Measurements from ENCODE around the gene CBLC.
A peak's percentile ranks its signal among the peaks of the same experiment; 100 is the strongest.
"Not testable (repeated sequence)": the region's sequence is repeated elsewhere in the genome, so short reads cannot be mapped to it uniquely, and the experiment has no call there.

CBLC gene

DNA sequence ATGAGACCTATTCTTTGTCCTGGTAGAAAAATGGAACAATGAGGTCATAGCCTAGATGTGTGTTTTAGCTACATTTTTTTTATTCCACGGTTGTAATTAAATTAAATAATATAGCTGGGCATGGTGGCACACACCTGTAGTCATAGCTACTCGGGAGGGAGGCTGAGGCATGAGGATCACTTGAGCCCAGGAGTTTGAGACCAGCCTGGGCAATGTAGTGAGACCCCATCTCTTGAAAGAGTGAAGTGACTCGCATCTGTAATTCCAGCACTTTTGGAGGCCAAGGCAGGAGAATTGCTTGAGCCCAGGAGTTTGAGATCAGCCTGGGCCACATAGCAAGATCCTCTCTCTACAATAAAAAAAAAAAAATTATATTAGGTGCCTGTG is 11.7 kb upstream of the CBLC start:
- no peak for DNase-seq

DNA sequence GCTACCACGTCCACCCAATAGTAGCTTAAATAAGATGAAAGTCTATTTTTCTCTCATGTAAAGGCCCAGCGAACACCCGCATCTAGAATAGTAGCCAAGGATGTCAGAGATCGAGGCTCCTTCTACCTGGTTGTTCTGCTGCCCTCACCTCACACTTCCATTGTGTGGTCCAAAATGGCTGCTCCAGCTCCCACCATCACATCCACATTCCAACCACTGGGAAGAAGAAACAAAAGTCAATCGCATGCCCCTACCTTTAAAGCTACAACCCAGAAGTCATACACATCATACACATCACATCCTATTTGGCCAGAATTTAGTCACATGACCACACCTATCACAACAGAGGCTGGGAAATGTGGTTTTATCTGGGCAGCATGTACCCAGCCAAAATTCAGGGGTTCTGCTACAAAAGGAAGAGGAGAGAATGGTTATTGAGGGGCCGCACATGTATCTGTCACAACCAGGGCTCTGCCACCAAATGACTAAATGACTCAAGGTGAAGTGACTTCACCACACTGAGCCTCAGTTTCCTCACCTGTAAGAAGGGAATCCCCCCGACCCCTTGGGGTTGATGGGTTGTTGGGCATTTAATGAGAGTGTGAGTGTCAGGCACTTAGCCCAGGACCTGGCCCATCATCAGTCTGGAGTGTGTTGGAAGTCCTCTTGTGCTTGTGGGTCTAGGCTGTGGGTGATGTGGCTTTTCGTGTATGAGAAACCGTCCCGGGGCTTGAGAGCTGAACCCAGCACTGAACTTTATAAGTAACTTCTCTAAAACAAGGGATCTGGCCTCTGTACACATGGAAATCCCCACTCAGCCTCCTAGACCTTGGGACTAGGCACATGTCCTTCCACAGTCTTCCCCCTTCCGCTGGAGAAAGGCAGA is 10.2 kb upstream of the CBLC start:
- DNase-seq, result no peak

DNA sequence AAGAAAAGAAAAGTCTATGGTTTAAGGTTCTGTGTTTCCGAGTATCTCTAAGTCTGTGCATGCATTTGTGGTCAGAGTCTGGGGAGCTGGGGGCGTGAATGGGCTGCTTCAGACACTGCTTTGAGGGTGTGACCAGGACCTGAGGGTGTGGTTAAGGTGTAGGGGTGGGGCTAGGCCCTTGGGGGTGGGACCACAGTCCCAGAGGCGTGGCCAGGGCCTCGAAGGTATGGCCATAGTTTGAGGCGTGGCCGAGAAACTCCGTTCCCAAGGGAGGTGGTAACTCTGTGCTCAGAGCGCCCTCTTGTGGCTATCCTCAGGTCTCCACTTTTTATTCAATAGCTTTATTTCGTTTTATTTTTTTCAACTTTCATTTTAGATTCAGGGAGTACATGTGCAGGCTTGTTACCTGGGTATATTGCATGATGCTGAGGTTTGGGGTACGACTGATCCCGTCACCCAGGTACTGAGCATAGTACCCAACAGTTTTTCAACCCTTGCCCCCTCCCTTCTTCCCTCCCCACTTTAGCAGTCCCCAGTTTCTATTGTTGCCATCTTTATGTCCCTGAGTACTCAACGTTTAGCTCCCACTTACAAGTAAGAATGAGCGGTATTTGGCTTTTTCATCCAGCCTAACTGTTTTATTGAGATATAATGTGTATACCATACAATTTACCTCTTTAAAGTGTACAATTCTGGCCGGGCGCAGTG is 7.0 kb upstream of the CBLC start:
- peak; percentile 99 for DNase-seq

DNA sequence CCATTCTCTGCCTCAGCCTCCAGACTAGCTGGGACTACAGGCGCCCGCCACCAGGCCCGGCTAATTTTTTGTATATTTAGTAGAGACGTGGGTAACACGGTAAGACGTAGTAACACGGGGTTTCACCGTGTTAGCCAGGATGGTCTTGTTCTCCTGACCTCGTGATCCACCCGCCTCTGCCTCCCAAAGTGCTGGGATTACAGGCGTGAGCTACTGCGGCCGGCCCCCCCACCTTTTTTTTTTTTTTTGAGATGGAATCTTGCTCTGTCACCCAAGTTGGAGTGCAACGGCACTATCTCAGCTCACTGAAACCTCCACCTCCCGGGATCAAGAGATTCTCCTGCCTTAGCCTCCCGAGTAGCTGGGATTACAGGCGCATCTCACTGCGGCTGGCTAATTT is 5.5 kb upstream of the CBLC start:
- not testable (repeated sequence) for DNase-seq

DNA sequence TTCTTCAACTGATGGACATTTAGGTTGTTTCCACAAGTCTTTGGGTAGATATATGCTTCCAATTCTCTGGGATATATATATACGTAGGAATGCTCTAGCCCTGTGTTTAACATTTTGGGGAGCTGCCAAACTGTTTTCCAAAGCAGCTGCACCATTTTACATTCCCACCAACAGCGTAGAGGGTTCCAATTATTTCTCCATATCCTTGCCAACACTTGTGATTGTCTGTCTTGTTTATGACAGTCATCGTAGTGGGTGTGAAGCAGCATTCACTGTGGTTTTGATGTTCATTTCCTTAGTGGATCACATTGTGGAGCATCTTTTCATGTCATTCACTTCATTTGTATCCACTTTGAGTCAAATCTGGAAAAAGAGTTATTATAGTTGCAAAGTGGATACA is 4.7 kb upstream of the CBLC start:
- no peak for DNase-seq

DNA sequence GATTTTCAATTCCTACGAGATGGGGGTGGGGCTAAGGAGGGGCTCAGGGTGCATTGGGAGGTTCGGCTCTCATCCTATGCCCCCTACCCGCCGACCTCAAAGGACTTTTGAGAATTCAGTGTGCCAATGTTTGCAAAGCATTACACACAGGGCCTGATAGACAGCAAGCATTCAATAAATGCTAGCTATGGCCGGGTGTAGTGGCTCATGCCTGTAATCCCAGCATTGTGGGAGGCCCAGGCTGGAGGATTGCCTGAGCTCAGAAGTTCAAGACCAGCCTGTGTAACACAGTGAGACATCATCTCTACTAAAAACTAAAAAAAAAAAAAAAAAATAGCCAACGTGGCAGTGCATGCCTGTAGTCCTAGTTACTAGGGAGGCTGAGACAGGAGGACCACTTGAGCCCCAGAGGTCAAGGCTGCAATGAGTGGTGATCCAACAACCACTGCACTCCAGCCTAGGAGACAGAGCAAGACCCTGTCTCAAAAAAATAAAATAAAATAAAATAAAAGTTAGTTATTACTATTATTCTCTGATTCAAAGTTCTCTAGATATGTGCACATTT is 1.9 kb upstream of the CBLC start:
- no peak for DNase-seq

DNA sequence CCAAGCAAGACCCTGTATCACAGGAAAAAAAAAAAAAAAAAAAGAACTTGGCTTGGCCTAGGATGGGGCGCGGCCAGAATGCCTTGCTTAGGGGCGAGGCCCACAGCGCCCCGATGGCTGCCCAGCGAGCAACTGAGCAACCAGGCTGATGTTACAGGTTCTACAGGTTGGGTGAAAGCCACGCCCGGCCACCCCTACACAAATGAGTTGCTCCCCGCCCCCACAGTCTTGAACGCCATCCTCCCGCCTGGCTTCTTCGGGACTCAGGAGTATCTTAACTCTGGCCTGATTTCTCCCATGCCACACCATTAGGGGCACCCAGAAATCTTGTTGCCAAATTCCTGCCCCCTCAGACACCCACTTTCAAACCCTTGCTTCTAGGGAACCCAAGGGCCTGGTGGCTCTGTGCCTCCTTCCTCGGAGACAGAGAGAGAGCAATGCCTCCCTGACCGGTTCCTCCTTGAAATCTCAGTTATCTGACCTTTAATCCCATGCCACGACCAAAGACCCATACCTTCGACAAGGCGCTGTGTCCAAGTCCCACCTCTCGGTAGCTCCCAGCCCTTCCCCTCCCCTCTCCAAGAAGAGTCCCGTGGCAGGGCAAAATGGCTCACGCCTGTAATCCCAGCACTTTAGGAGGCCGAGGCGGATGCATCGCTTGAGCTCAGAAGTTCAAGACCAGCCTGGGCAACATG is 1.1 kb upstream of the CBLC start:
- no peak for DNase-seq

DNA sequence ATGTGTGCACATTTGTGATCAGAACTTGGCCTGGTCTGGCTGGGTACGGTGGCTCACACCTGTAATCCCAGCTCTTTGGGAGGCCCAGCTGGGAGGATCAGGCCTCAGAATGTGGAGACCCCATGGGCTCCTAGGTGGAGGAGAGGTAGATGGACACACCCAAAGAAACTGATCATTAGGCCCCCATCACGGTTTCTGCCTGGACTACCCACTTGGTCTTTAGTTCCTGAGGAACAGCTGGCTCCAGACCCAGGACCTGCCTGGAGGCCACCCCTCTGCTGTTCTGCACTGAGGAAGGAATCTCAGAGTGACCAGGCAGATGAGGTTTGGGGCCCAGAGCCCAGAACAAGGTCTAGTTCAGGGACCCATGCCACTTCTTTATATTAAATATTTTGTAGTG is 1.5 kb downstream of the CBLC start:
- no peak for DNase-seq

DNA sequence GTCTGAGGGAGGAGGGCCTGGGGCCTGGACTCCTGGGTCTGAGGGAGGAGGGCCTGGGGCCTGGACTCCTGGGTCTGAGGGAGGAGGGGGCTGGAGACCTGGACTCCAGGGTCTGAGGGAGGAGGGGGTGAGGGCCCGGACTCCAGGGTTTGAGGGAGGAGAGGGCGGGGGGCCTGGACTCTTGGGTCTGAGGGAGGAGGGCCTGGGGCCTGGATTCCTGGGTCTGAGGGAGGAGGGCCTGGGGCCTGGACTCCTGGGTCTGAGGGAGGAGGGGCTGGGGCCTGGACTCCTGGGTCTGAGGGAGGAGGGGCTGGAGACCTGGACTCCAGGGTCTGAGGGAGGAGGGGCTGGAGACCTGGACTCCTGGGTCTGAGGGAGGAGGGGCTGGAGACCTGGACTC is 4.0 kb downstream of the CBLC start:
- not testable (repeated sequence) for DNase-seq

DNA sequence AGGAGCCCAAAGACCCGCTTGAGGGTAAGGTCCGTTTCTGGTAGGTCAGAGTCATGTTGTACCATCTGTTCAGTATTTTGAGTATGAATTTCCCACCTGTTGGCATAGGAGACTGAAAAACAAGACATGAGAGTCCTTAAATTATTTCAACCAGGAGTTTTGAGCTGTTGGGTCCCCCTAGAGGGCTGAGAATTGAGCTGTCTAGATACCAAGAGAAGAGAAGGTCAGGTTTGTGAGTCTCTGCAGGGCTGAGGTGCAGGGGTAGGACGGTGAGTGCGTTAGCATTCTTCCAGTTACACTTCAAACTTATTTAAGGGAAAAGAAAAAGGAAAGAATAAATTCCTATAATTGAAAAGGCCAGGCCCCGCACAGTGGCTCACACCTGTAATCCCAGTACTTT is 5.0 kb downstream of the CBLC start:
- DNase-seq, result no peak

DNA sequence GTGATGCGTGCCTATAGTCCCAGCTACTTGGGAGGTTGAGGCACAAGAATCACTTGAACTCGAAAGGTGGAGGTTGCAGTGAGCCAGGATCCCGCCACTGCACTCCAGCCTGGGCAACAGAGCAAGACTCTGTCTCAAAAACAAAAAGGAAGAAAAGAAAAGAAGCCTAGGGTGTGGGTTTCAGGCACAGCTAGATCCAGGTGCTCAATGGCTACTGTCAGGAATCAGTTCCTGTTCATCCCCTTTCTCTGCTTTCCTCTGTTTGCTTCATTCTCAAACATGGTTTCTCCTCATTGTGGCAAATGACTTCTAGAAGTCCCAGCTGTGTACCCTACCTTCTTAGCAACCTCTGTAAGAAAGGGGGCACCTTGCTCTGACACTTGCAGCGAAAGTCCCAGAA is 5.9 kb downstream of the CBLC start:
- DNase-seq, result no peak

DNA sequence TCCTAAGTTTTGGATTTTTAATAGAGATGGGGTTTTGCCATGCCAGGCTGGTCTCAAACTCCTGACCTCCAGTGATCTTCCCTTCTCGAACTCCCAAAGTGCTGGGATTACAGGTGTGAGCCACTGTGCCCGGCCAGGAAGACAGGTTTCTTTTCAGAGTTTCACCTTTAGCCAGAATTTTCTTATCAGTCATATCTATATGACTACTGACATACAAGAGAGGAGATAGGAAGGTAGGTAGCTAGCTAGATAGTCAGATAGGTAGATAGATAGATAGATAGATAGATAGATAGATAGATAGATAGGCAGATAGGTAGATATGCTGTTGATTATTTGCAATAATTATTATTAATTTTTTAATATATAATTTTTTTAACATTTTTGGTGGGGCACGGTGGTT is 7.6 kb downstream of the CBLC start:
- DNase-seq, result no peak

DNA sequence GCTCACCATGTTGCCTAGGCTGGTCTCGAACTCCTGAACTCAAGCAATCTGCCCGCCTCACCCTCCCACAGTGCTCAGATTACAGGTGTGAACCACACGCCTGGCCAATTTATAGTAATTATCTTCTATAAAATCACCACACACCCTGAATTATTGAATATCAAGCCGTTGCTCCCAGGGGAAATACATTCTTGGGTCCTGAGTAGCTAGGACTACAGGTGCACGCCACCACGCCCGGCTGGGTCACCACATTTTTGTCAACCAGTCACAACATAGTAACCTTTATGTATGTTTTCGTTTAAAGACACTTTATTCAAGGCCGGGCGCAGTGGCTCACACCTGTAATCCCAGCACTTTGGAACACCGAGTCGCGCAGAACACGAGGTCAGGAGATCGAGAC is 8.3 kb downstream of the CBLC start:
- no peak for DNase-seq

DNA sequence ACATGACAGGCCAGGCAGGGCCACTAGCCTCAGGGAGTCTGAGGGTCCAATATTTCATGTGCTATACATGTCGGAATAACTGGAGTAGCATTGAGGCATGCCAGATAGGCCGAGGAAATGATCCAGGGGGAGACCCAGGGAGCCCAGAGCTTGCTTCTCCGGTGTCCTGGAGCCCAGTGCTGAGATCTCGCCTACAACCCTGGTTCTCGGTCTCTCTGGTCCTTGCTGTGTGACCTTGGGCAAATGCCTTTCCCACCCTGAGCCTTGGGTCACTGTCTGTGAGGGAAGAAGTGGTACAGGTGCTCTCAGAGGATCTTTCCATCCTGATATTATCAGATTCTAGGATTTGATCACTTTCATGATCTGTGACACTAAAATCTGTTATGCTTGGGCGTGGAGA is 11.3 kb downstream of the CBLC start:
- no peak for DNase-seq

DNA sequence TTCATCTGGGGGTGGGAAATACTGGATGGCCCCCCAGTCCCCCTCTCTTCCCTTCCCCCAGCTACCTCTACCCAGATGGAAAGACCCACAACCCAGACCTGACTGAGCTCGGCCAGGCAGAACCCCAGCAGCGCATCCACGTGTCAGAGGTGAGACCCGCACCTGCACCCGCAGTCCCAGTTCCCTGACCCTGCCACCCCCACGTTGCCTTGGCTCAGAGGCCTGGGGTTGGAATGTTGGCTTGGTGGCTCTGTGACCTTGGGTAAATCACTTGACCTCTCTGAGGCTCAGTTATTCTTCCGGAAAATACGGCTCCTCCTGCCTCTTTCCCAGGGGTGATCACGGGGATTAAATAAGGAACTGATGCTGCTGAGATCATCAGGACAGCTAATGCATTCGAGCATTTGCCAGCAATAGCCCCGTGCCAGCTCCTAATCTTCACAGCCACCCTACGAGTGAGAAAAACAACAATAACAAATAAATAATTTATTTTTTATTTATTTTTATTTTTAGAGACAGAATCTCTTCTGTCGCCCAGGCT is 12.3 kb downstream of the CBLC start:
- DNase-seq, result no peak

DNA sequence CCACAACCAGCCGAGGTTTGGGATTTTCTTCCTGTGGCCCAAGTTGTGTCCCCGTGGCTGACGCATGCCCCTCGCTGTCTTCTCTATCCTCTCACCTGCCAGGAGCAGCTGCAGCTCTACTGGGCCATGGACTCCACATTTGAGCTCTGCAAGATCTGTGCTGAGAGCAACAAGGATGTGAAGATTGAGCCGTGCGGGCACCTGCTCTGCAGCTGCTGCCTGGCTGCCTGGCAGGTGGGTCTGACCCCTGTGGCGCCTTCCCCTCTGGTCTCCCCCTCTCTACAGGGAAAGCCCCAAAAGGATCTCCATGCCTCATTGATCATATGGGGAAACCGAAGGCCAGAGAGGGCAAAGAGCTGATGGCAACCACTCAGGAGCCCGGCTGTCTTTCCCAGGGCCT is 14.6 kb downstream of the CBLC start:
- no peak for DNase-seq

DNA sequence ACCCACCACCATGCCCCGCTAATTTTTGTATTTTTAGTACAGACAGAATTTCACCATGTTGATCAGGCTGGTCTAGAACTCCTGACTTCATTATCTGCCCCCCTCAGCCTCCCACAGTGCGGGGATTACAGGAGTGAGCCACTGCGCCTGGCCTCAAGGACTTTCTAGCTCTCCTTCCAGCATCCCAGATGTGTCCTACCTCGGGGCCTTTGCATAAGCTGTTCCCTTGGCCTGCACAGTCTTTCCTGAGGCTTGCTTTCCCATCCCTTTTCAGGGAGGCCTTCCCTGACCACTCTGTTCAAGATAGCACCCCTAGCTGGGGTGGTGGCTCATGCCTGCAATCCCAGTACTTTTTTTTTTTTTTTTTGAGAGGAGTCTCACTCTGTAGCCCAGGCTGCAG is 16.9 kb downstream of the CBLC start:
- DNase-seq, result no peak

DNA sequence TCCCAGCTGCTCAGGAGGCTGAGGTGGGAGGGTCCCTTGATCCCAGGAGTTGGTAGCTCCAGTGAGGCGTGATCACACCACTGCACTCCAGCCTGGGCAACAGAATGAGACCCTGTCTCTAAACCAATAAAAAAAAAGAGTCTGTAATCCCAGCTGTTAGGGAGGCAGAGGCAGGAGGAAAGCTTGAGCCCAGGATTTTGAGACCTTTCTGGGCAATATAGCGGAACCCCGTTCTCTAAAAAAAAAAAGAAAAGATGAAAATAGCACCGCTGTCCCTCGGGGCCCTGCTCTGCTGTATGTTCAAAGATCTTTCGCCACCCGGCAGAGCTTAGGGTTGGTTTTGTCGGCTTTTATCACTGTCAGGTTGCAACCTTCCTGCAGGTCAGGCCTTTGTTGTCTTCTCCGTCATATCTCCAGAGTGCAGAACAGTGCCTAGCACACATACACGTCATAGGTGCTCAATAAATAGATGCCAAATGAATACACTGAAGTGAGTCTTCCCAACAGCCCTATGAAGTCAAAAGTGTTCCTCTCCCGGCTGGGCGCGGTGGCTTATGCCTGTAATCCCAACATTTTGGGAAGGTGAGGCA is 17.8 kb downstream of the CBLC start:
- no peak for DNase-seq

DNA sequence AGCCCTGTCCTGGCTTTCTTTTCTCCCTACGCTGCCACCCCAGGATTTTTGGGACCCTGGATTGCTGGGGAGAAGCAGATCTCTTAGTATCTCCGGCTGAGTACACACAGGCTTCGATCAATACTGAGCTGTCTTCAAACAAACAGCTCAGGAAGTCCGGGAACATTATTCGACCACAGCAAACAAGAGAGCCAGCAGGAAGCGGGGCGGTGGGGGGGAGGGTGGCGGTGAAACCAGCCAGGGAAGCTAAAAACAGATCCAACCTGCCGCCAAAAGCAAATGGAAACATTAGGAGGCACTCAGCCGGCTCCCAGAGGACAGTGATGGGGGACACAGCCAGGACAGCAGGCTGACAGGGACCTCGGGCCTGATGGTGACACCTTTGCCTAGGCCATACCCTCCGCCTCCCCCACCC is 19.0 kb downstream of the CBLC start:
- peak in 1 of 2 experiments; percentile 16 for DNase-seq

DNA sequence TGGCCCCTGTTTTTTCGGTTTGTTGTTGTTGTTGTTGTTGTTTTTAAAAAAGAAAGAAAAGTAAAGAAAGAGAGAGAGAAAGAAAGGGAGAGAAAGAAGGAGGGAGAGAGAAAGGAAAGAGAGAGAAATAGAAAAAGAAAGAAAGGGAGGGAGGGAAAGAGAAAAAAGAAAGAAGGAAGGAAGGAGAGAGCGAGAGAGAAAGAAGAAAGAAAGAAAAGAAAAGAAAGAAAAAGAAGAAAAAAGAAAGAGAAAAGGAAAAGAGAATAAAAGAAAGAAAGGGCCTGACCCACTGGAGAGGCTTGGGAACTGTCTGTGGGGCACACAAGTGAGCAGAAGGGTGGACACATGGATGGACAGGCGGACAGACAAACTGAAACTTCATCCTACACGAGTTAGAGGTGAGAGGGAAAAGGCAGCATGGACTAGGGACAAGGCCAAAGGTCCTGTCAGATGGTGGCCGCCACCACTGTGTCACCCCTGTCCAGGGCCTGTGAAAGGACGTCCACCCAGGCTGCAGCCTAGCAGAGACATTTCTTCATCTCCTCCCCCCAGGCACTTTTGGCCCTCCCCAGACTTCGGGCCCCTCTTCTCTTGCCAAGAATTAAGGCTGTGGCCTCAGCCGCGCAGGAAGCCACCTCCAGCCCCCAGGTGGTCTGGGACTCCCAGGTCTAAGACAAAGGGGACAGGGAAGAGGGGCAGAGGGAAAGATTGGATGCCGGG is 22.1 kb downstream of the CBLC start:
- DNase-seq, result no peak

DNA sequence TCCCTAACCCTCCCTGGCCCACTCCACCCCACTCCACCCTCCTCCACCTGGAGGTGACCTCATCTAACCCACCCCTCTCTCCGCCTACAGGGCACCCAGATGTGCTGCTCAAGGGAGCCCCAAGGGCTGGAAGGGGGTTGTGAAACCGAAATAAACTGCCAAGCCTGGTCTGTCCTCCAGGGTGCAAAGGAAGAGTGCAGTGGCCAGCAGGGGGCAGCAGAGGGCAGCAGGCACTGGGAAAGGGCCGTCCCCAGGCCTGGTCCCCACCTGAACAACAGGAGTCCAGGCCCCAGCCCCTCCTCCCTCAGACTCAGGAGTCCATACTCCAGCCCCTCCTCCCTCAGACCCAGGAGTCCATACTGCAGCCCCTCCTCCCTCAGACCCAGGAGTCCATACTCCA is 22.8 kb downstream of the CBLC start:
- DNase-seq, result peak; percentile 89 to 90
